ENCODE results near the gene OBSCN.

The OBSCN gene

GRCh38 chr1:228411548-228412430 lies 203.9 kb downstream of the OBSCN start:
- DNase-seq = no peak

- no peak for DNase-seq
These were observed 205.6 kb downstream of the OBSCN start for GRCh38 chr1:228413241-228414010.

GRCh38 chr1:228414511-228415211 lies 206.8 kb downstream of the OBSCN start:
- no peak for DNase-seq

GRCh38 chr1:228415221-228415620 lies 207.4 kb downstream of the OBSCN start:
- DNase-seq = no peak

GRCh38 chr1:228415853-228416216 lies 208.0 kb downstream of the OBSCN start:
- no peak for DNase-seq

- DNase-seq = no peak
These were observed 208.5 kb downstream of the OBSCN start, which contains the start of gene TRIM17 for GRCh38 chr1:228416217-228416933. Gene TRIM17 (minus strand): TSS chr1:228416861. CDS start chr1:228415072, 1,789 bp downstream.

GRCh38 chr1:228417061-228417460 lies 209.2 kb downstream of the OBSCN start:
- no peak for DNase-seq

GRCh38 chr1:228417483-228418203 lies 209.8 kb downstream of the OBSCN start:
- no peak for DNase-seq

- DNase-seq = no peak
These were observed 213.4 kb downstream of the OBSCN start for GRCh38 chr1:228420968-228421826.

- no peak for DNase-seq
These were observed 215.7 kb downstream of the OBSCN start for GRCh38 chr1:228423404-228424053.

- DNase-seq = no peak
These were observed 217.1 kb downstream of the OBSCN start for GRCh38 chr1:228424685-228425660.

GRCh38 chr1:228426518-228427175 lies 218.8 kb downstream of the OBSCN start:
- no peak for DNase-seq

GRCh38 chr1:228428412-228428811 lies 220.6 kb downstream of the OBSCN start:
- DNase-seq = no peak
